GM10266 (cell line): ENCODE data around the gene S100A1.
A peak's percentile ranks its signal among the peaks of the same experiment; 100 is the strongest.
"Not testable (repeated sequence)": the region's sequence is repeated elsewhere in the genome, so short reads cannot be mapped to it uniquely, and the experiment has no call there.

Experiments used
- DNase-seq: peaks from one replicate; pipeline ENCODE4 v3.0.0; 2012; ENCODE audit errors: extremely low spot score
- CTCF ChIP-seq: IDR thresholded peaks from 2 replicates; pipeline ENCODE4 v1.5.1; 2012; ENCODE audit warnings: mild to moderate bottlenecking, low read depth; ENCODE audit not compliant: control insufficient read depth, insufficient read depth; ENCODE audit errors: missing control alignments

Gene S100A1

GRCh38 chr1:153658400-153659174 lies 30.4 kb downstream of the S100A1 start, which contains the start of gene SNAPIN:
TSS of gene SNAPIN (plus strand) at chr1:153658703. CDS start at chr1:153658744, 41 bp downstream.
- TF ChIP-seq CTCF, result no peak
- peak; percentile 88 for DNase-seq

- DNase-seq, result no peak
- TF ChIP-seq CTCF, result no peak
These were observed 30.9 kb downstream of the S100A1 start for GRCh38 chr1:153659175-153659534.

- DNase-seq, result no peak
- no peak for TF ChIP-seq CTCF
These were observed 31.4 kb downstream of the S100A1 start for GRCh38 chr1:153659656-153660055.

GRCh38 chr1:153661111-153661708 lies 33.0 kb downstream of the S100A1 start:
- no peak for DNase-seq
- TF ChIP-seq CTCF, result no peak

GRCh38 chr1:153662269-153662668 lies 34.0 kb downstream of the S100A1 start:
- no peak for TF ChIP-seq CTCF
- no peak for DNase-seq

- no peak for DNase-seq
- no peak for TF ChIP-seq CTCF
These were observed 35.0 kb downstream of the S100A1 start for GRCh38 chr1:153663211-153663610.

GRCh38 chr1:153667439-153667838 lies 39.2 kb downstream of the S100A1 start:
- no peak for TF ChIP-seq CTCF
- no peak for DNase-seq

GRCh38 chr1:153668672-153669071 lies 40.4 kb downstream of the S100A1 start:
- DNase-seq, result not testable (repeated sequence)
